ENCODE data around the gene SLFN13. TPM values are rescaled to one million over a fixed set of nuclear protein-coding genes. Genes with fewer than 3 reads are reported as not detected.

SLFN13 gene
- total RNA-seq, 1 experiment from 2014 or later = 0.10 TPM

DNA sequence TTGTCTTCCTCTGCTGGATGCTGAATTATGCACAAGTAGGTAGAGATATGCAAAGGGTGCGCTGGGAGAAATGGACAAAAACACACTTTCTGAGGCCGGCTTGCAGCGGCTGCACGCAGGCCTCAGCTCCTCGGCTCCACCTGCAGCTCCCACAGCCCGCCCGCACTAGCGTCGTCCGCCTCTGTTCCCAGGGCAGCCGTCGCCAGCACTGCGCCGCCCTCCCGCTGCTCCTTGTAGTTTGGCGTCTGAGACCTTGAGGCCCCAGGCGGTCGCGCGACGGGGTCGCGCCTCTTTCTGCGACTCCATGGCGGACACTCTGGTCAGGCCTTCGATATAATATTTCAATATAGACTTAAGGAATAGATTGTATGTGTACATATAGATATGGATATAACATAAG is 41.0 kb downstream of the SLFN13 start:
- Histone ChIP-seq H3K4me3 (replicated peaks in 1 of 2; ENCODE audit: low read depth in 1 of 2, low read length in 2 of 2) (no peak overlapping the region), H3K9me3 (ENCODE audit: control insufficient read depth in 1 of 2, insufficient read depth in 1 of 2, low read depth in 1 of 2, low read length in 2 of 2) (no peaks in the 10 kb centered on the region), H3K9ac (ENCODE audit: low read length) (no peak overlapping the region), H3K79me2 (ENCODE audit: insufficient read depth, low read length) (no peaks in the 10 kb centered on the region), H3K9me2 (ENCODE audit: insufficient read depth) (no peaks in the 10 kb centered on the region), H3K4me2 (ENCODE audit: low read length) (no peak overlapping the region), H3K4me1 (ENCODE audit: control insufficient read depth in 1 of 2, insufficient read depth in 2 of 2, low read length in 2 of 2) (no peaks in the 10 kb centered on the region), H3K27me3 (ENCODE audit: insufficient read depth, low read length) (peaks cover 31% of the 10 kb centered on the region), H3K27ac (ENCODE audit: low read depth, low read length) (no peak overlapping the region), H4K20me1 (ENCODE audit: insufficient read depth) (no peaks in the 10 kb centered on the region), H3K36me3 (ENCODE audit: control insufficient read depth in 1 of 2, insufficient read depth in 2 of 2, low read length in 2 of 2) (no peaks in the 10 kb centered on the region), H2AFZ (ENCODE audit: low read depth, low read length, poor library complexity, severe bottlenecking) (no peak overlapping the region)
- CTCF ChIA-PET = no interaction called here
- BruUV-seq (replicated peaks) = no TSS peak
- no peak for ATAC-seq
- intact Hi-C loops (cut with micrococcal nuclease) = no loop called here
- no peak for DNase-seq (ENCODE audit: low read depth, low spot score)
- TF ChIP-seq CBX3 (IDR thresholded peaks at IDR 0.05; ENCODE audit: low read depth) (no peak), SP1 (IDR thresholded peaks at IDR 0.05; ENCODE audit: low read depth) (no peak), CEBPB (IDR thresholded peaks at IDR 0.05; ENCODE audit: low read depth) (no peak), POLR2A (IDR thresholded peaks at IDR 0.05; ENCODE audit: borderline replicate concordance, extremely low read depth, insufficient read depth, insufficient read length) (no peak), SRF (IDR thresholded peaks at IDR 0.05; ENCODE audit: low read depth) (no peak), ELF1 (IDR thresholded peaks at IDR 0.05; ENCODE audit: borderline replicate concordance, low read depth) (no peak), FOSL1 (IDR thresholded peaks at IDR 0.05; ENCODE audit: low read depth) (no peak), TCF7L2 (IDR thresholded peaks at IDR 0.05; ENCODE audit: borderline replicate concordance, extremely low read depth, insufficient read depth, insufficient read length) (no peak), YY1 (IDR thresholded peaks at IDR 0.05; ENCODE audit: extremely low read depth, insufficient replicate concordance, low read depth, low read length) (no peak), ZNF274 (IDR thresholded peaks at IDR 0.05; ENCODE audit: low read depth, low read length) (no peak), EZH2phosphoT487 (IDR thresholded peaks at IDR 0.05; ENCODE audit: borderline replicate concordance) (no peak), RAD21 (IDR thresholded peaks at IDR 0.05; ENCODE audit: low read depth) (no peak), SIN3A (IDR thresholded peaks at IDR 0.05; ENCODE audit: low read depth) (no peak), POLR2AphosphoS5 (IDR thresholded peaks at IDR 0.05; ENCODE audit: low read depth, low read length) (no peak), JUND (IDR thresholded peaks at IDR 0.05) (no peak)
- TF ChIP-seq, protein P1, sequence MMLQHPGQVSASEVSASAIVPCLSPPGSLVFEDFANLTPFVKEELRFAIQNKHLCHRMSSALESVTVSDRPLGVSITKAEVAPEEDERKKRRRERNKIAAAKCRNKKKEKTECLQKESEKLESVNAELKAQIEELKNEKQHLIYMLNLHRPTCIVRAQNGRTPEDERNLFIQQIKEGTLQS (IDR thresholded peaks at IDR 0.05) = no peak
- TF ChIP-seq, protein P2, sequence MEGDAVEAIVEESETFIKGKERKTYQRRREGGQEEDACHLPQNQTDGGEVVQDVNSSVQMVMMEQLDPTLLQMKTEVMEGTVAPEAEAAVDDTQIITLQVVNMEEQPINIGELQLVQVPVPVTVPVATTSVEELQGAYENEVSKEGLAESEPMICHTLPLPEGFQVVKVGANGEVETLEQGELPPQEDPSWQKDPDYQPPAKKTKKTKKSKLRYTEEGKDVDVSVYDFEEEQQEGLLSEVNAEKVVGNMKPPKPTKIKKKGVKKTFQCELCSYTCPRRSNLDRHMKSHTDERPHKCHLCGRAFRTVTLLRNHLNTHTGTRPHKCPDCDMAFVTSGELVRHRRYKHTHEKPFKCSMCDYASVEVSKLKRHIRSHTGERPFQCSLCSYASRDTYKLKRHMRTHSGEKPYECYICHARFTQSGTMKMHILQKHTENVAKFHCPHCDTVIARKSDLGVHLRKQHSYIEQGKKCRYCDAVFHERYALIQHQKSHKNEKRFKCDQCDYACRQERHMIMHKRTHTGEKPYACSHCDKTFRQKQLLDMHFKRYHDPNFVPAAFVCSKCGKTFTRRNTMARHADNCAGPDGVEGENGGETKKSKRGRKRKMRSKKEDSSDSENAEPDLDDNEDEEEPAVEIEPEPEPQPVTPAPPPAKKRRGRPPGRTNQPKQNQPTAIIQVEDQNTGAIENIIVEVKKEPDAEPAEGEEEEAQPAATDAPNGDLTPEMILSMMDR (IDR thresholded peaks at IDR 0.05 in 2 of 3, conservative IDR thresholded peaks at IDR 0.05 in 1 of 3; ENCODE audit: borderline replicate concordance in 1 of 3, insufficient read depth in 1 of 3, low read depth in 2 of 3, low read length in 2 of 3) = no peak
- TF ChIP-seq, protein P3, sequence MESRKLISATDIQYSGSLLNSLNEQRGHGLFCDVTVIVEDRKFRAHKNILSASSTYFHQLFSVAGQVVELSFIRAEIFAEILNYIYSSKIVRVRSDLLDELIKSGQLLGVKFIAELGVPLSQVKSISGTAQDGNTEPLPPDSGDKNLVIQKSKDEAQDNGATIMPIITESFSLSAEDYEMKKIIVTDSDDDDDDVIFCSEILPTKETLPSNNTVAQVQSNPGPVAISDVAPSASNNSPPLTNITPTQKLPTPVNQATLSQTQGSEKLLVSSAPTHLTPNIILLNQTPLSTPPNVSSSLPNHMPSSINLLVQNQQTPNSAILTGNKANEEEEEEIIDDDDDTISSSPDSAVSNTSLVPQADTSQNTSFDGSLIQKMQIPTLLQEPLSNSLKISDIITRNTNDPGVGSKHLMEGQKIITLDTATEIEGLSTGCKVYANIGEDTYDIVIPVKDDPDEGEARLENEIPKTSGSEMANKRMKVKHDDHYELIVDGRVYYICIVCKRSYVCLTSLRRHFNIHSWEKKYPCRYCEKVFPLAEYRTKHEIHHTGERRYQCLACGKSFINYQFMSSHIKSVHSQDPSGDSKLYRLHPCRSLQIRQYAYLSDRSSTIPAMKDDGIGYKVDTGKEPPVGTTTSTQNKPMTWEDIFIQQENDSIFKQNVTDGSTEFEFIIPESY (IDR thresholded peaks at IDR 0.05; ENCODE audit: extremely low read depth, insufficient replicate concordance, low read length) = no peak
- TF ChIP-seq, protein P4, sequence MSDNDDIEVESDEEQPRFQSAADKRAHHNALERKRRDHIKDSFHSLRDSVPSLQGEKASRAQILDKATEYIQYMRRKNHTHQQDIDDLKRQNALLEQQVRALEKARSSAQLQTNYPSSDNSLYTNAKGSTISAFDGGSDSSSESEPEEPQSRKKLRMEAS (IDR thresholded peaks at IDR 0.05) = no peak
- TF ChIP-seq, protein P5, sequence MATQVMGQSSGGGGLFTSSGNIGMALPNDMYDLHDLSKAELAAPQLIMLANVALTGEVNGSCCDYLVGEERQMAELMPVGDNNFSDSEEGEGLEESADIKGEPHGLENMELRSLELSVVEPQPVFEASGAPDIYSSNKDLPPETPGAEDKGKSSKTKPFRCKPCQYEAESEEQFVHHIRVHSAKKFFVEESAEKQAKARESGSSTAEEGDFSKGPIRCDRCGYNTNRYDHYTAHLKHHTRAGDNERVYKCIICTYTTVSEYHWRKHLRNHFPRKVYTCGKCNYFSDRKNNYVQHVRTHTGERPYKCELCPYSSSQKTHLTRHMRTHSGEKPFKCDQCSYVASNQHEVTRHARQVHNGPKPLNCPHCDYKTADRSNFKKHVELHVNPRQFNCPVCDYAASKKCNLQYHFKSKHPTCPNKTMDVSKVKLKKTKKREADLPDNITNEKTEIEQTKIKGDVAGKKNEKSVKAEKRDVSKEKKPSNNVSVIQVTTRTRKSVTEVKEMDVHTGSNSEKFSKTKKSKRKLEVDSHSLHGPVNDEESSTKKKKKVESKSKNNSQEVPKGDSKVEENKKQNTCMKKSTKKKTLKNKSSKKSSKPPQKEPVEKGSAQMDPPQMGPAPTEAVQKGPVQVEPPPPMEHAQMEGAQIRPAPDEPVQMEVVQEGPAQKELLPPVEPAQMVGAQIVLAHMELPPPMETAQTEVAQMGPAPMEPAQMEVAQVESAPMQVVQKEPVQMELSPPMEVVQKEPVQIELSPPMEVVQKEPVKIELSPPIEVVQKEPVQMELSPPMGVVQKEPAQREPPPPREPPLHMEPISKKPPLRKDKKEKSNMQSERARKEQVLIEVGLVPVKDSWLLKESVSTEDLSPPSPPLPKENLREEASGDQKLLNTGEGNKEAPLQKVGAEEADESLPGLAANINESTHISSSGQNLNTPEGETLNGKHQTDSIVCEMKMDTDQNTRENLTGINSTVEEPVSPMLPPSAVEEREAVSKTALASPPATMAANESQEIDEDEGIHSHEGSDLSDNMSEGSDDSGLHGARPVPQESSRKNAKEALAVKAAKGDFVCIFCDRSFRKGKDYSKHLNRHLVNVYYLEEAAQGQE (IDR thresholded peaks at IDR 0.05; ENCODE audit: low read depth) = no peak
- RAD21 ChIA-PET (ENCODE audit: low non-redundant PET in 1 of 2, low total read pairs in 2 of 2, uncharacterized antibody in 2 of 2, unreplicated experiment in 2 of 2) = no interaction called here
- POLR2A ChIA-PET = no interaction called here
